Fibroblast of skin of right biceps (primary cell): ENCODE results near the gene PNPO.
"Not testable (repeated sequence)": the region's sequence is repeated elsewhere in the genome, so short reads cannot be mapped to it uniquely, and the experiment has no call there.

Experiments
- DNase-seq: peaks from one replicate; pipeline ENCODE4 v3.0.0-alpha.2; 2013

PNPO gene

DNA sequence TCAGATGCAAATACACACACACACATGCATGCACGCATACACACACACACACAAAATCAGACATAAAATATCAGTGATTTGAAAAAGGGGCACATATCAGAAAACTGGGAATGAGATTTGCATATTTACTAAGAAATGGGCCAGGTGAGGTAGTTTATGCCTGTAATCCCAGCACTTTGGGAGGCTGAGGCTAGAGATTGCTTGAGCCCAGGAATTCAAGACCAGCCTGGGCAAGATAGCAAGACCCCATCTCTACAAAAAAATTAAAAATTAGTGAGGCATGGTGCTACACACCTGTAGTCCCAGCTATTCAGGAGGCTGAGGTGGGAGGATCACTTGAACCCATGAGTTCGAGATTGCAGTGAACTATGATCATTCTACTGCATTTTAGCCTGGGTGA lies 22.4 kb upstream of the PNPO start:
- no peak for DNase-seq

DNA sequence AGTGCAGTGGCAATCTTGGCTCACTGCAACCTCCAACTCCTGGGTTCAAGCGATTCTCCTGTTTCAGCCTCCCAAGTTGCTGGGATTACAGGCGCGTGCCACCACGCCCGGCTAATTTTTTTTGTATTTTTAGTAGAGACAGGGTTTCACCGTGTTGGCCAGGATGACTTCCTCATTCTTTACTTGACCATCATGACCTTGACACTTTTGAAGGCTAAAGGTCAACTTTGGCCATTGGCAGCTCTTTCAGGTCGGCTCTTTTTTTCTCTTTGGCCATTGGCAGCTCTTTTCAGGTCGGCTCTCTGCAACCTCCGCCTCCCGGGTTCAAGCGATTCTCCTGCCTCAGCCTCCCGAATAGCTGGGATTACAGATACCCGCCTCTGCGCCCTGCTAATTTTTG lies 21.5 kb upstream of the PNPO start:
- not testable (repeated sequence) for DNase-seq

DNA sequence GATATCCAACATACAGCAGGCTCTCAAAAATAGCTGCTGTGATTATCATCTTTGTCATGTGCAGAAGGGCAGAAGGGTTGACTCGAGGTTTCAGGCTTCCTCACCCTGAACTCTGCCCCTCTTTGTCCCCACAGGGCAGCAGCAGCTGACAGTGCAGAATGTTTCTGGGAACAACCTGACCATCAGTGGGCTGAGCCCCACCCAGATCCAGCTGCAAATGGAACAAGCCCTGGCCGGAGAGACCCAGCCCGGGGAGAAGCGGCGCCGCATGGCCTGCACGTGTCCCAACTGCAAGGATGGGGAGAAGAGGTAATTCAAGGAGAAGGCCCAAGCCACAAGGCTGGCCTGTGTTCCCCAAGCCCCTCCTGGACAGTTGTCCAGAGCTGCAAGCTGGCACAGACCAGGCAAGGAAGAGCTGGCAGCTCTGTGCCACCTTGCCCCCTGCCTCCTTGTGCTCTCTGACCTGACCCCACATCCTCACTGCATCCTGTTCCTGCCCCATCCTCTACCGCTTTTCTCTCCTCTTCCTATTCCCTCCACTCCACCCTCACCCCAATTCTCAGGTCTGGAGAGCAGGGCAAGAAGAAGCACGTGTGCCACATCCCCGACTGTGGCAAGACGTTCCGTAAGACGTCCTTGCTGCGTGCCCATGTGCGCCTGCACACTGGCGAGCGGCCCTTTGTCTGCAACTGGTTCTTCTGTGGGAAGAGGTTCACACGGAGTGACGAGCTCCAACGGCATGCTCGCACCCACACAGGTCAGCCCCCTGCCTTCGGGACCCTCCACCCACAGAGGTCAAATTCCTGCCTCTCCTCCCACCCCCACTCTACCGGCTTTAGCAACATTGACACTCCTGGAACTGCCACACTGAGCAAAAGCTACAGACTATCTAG lies 16.3 kb upstream of the PNPO start:
- no peak for DNase-seq

DNA sequence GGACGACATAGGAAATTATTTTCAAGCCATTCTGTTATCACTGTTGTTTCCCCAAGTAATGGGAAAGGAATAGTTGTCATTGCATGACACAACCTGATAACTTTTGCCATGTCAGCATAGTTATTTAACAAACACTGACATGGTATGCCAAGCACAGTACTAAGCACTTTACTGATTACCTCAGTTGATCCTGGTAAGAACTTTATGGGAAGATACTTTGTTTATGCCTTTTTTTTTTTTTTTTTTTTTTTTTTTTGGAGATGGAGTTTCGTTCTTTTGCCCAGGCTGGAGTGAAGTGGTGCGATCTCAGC lies 15.7 kb upstream of the PNPO start:
- DNase-seq = no peak

DNA sequence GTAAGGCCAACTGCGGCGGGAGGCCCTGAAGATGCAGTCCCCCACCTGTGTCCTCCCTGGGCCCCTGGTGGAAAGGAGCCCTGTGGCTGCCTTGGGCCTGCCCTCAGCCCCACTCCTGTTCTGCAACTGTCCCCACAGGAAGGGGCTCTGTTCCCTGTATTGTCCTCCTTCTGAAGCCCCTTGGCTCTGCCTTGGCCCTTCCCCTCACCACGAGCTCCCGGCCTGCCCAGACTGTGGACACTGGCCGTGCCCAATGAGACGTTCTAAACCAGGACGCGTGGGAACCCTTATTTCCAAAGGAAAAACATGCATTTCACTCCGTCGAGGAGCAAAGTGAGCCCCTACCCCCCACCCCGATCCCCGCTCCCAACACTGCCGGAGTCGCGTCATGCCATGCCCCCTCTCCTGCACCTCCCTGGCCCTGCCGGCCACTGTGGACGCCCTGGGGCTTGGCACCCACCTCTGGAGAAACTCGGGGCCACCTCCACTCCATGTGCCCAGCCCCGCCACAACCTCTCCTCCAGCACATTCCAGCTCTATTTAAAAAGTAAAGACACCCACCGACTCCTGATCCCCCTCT lies 13.5 kb upstream of the PNPO start:
- DNase-seq = no peak

DNA sequence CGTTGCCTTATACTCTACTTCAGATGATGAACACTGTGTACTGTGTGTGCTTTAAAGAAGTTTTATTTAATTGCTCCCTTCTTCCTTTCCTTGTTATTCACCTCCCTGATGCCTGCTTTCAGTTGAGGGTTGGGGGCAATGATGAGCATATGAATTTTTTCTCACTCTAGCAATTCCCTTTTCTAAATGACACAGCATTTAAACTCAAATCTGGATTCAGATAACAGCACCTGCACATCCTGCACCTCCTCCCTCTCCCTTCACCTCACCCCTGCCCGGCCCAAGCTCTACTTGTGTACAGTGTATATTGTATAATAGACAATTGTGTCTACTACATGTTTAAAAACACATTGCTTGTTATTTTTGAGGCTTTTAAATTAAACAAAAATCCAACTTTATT lies 13.0 kb upstream of the PNPO start:
- DNase-seq = no peak

DNA sequence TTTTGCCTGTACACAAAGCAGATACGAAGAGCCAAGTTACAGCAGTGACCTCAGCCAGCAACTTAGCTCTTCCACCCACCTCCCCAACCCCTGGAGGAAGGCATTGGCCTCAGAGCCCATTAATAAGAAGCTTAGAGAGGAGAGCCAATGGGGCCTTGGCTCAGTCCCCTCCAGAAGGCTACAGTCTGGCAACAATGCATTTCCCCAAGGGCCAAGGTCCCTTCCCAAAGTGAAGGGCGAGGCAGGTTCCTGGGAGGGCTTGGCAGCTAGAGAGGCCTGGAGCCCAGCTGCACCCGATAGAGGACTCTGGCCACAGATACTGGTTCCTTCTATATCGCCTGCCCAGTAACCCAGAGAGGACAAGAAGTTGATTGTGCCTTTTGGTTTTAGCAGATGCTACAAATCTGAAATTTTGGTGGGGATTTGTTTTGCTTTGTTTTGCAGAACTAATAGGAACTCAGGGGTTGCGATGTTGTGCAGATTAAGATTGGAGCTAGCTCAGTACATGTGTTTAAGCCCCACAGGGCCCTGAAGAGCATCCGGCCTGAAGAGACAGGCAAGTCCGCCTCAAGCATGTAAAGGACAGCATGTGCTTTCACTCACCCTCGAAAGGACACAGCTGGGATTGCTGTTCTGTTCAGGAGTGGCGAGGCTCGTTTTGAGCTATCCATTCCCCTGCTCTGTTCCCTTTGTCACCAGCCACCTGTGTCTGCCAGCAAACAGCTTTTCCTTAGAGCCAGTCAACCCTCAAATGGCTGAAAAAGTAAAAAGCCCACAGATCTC lies 12.0 kb upstream of the PNPO start:
- DNase-seq = no peak

DNA sequence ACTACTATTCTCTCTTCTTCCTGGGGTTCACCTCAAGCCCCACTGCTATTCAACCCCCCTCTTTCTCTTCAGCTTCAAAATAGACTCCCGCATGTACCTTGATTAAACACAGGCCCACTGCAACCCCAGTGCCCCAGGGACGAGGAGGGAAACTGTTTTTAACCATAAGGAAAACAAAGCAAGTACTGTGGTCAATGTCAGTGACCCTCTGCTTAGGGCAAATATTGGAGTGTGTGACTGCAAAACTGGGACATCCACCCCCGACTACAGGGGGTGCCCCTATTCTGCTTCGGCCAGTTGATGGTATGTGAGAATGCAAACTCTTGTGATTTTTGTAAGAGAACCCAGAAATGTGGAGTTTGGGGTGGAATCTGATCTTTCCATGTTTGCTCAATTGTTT lies 9.5 kb upstream of the PNPO start:
- DNase-seq = no peak

DNA sequence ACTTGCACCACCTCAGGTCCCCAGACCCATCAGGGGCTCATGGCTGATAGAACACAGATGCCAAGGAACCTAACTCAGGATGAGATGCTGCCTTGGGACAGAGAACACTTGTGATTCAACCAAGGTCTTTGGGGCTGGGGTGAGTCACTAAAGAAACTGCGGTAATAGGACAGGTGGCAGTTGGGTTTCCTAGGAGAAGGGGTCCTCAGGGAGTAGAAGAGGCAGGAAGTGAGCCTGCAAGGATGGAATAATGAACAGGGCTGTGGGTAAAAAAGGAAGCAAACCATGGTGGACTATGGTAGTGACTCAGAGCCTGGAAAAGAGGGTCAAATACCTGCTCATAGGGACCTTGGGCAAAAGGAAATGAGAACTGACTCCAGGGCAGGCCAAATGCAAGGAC lies 6.5 kb upstream of the PNPO start:
- DNase-seq = peak; percentile 62

DNA sequence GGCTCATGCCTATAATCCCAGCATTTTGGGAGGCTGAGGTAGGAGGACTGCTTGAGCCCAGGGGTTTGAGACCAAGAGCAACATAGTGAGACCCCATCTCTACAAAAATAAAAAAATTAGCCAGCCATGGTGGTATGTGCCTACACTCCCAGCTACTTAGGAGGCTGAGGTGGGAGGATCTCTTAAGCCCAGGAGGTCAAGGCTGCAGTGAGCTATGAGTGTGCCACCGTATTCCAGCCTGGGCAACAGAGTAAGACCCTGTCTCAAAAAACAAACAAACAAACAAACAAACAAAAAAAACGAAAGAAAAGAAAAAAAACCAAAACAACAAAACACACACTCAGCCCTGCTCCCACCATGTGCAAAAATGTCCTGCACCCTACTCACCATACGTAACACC lies 5.9 kb upstream of the PNPO start:
- not testable (repeated sequence) for DNase-seq

DNA sequence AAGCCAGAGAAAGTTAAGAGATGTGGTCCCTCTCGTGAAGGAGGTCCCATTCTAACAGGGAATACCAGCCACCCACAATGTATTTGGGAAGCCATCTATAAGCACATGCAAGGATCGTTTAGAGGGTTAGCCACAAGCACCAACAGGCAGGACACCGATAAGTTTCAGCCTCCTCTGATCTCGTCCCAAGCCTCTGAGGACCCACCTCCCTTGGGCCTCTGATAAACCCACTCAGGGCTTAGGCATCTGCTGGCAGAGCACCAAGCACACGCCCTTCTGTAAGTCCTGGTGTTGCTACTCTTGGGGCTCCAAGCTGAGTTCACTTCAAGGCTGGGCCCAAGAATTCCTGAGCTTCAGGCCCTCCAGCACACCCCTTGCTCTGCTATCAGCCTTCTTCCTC lies 5.4 kb upstream of the PNPO start:
- peak; percentile 82 for DNase-seq

DNA sequence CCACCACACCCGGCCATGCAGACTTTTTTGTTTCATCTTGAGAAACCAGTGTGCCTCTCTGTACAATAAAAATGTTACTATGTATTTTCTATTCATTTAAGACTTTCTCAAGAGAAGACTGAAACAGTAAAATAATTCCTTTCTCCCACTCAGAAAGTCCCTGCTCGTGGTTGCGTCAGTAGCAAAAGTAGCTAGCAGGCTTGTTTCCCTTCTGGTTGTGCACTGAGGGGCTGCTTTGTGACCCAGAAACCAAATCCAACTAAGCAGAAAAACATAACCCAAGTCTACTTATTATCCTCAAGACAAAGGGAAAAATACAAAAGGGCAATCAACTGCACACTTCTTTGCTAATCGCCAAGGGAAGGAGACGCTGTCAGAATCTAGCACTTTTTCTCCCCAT lies 3.4 kb upstream of the PNPO start:
- no peak for DNase-seq

DNA sequence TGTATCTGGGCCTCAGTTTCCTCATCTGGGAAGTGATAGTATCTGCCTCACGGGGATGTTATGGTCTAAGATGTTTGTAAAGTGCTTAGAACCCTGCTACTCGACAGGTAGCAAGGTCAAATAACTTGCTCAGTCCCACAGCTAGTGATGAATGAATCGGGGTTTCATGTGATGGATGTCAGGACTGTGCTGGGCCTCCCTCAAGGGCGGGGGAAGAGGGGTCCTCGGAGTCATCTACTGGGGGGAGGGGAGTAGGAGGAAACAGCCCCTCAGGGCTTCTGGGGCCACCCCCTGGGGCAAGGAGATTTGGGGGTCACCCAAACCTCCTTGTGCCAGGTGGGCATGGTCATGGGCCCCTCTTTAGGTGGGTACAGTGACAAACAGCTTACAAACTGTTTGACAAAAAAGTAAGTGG lies 732 bp downstream of the PNPO start:
- no peak for DNase-seq

DNA sequence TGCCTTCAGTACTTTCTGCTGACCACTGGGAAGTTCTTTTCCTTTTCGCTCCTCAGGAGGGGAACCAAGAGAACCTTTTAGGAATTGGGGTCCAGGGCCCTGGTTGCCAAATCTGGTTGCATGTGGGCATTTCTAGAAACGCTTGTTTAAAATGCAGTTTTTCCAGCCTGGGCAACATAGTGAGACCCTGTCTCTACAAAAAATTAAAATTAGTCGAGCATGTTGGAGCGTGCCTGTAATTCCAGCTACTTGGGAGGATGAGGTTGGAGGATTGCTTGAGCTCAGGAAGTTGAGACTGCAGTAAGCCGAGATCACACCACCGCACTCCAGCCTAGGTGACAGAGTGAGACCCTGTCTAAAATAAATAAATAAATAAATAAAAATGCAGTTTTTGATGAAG lies 1.2 kb downstream of the PNPO start:
- DNase-seq = no peak

DNA sequence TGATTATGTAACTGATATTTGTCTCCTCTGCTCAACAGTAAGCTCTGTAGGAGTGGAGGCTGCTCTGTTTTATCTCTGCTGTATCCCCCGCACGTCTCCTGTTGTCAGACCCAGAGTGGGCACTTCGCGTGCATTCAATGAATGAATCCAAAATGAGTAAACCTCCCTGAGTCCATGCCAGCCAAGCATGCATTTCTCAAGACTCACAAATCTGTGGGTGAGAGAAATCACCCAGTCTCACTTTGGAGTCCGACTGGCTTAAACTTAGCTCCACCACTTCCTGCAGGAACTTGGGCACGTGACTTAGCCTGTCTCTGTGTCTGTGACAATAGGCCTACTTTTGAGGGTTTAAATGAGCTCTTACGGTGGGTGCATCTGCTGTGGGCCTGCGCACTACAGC lies 3.7 kb downstream of the PNPO start:
- DNase-seq = no peak

DNA sequence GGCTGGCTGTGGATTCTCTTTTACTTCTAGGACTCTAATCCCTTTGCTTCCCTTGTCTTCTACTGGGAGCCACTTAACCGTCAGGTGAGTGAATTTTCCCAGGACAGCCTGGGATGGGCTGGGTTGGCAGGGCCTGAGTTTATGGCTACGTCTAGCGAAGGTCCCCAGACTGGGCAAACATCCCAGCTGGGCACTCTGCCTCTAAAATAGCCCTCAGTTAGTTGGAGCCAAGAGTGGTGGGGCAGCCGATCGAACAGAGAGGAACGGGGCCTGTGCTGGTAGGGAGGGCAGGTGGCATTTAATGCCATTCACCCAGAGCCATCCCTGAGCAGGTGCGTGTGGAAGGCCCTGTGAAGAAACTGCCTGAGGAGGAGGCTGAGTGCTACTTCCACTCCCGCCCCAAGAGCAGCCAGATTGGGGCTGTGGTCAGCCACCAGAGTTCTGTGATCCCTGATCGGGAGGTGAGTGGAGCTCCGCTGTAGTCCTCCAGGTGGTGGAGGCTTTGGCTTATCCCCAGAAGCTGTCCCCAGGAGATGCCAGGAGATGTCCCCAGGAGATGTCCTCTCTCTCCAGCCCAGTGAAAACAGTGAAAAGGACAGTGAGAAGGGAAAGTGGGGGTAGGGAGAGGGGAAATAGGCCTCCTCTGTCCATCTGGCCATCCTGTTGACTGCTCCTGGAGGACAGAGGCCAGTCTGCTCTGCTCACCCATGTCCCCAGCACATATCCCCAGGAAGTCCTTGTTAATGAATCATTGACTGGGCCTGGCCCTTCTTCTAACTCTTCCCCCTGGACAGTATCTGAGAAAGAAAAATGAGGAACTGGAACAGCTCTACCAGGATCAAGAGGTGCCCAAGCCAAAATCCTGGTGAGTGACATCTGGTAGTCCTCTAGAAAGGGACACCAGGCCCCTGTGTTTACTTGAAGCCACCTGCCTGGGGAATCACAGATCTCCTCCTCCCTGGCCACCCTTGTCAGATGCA lies 4.4 kb downstream of the PNPO start:
- DNase-seq = no peak

DNA sequence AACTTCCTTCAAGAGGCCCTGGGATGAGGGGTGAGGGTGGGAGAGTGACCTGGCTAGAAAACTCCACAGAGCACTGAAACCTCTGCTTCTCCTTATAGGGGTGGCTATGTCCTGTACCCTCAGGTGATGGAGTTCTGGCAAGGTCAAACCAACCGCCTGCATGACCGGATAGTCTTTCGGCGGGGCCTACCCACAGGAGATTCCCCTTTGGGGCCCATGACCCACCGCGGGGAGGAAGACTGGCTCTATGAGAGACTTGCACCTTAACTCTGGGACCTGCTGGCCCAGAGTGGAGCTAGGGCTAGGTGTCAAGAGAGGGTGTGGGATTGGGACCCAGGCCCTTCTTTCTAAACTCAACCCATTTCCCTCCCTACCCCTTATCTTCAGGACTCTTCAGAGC lies 5.1 kb downstream of the PNPO start:
- DNase-seq = no peak

DNA sequence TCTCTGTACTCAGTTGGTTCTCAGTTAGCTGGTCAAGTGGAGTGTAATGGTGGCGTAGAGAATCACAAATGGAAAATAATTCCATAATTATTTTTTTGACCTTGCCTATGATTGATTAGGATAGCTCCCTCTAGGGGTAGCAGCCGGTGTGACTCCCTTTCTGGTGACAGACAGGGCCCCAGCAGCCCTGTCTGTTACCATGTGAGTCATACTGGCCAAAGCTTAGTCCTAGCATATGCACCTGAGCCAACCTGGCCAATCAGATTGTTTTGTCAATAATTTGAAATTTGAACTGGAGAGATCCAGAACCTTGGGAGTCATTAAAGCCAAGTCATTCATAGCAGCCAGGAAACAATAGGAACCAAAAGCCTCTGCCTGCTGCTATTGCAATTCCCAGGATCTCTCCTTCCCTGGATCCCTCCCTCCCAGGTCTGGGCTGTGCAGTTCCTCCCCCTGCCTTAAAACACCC lies 5.6 kb downstream of the PNPO start:
- peak; percentile 73 for DNase-seq

DNA sequence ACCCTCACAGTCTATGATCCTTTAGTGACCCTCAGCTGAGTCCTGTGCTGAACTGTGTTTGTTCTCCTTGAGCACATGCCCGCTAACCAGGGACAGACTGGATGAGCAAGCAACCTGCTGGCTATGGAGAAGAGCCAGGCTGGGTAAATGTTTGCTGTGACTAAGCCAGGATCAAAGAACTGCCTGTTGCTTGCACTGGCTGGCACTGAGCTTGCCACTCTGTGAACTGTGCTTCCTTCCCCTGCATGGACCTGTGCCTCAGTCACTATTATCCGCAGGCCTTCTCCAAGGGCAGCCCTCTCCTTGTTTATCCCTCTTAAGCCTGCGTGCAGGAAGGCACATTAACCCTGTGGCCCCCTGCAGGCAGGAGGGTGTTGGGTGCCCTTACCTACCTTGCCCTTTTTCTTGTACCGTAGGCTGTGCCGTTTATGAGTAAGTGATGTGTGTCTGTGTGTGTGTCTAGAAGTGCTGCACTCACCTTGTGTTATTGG lies 7.4 kb downstream of the PNPO start:
- no peak for DNase-seq

DNA sequence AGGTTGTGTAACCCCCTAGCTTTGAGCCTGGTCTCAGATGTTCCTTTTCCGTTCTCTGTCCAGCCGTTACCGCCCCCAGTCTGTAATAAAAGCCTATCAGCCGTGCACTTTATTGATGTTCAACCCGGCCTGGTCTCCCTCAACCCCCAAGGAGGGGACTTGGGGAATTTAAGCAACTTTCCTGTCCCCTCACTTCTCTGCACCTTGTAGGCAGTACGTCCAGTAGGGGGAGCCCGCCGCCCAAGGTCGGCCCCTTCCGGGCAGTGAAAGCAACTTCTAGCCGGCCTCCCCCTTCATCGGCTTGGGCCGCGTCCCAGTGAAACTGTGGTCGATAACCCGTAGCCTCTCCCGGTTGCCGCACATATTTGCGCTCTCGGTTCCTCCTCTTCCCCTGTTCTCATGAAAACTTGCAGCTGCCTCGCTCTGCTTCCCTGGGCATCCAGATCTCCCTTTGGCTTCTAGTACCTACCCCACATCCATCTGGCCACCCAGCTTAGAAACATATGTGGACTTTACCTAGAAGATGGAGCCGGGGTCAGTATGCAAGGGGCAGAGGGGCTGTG lies 7.9 kb downstream of the PNPO start:
- peak; percentile 80 for DNase-seq

DNA sequence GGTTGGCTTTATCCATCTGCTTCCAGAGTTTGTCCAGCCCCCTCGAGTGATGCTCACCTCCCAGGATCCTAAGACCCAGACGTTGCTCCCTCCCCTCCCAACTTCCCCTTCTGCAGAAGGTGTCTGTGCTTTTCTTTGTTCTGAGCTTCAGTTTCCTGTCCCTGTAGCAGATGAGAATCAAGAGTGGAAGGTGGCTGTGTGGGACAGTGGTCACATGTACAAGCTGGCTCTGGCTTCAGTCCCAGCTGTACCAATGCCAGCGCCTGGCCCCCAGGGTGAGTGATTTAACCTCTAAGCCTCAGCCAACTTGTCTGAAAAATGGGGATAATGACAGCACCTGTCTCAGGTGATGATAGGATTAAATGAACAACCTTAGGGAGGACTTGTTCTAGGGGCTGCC lies 8.6 kb downstream of the PNPO start:
- no peak for DNase-seq

DNA sequence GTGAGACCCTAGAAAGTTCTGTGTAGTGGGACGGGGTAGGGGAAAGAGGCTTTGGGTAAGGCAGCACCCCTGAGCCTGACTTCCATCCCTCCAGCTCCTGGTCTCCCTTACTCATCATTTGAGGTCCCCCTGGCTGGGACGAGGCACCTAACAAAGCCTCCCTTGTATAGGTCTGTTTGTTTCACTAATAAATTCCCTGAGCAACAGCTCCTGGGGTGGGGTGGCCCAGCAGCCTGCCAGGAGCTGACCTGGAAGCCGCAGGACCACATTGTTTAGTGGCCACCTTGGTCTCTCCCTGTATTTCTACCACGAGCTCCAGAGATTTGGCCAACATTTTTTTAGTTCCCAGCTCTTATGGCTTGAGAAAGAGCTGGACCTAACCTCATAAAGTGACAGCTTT lies 9.1 kb downstream of the PNPO start:
- DNase-seq = no peak
